Sigmoid colon (tissue), 7 donors: ENCODE results near the gene COL17A1. TPM values are rescaled to one million over a fixed set of nuclear protein-coding genes. Genes with fewer than 3 reads are reported as not detected.

Experiments used
- DNase-seq: peaks from one replicate; pipeline ENCODE4 v3.0.0-alpha.2; 2019
- H3K27ac ChIP-seq, 4 donors: fragments of 200-600 bp; sonication (generic); one replicate each; pipeline ENCODE4 v1.5.1; 2016 to 2019; ENCODE audit warnings: mild to moderate bottlenecking in 1 of 4
- H3K27me3 ChIP-seq, 3 donors: fragments of 200-600 bp; sonication (generic); one replicate each; pipeline ENCODE4 v1.5.1; 2019; ENCODE audit warnings: mild to moderate bottlenecking in 1 of 3
- H3K36me3 ChIP-seq, 4 donors: fragments of 200-600 bp; sonication (generic); one replicate each; pipeline ENCODE4 v1.5.1; 2016 to 2019
- H3K4me1 ChIP-seq, 4 donors: fragments of 200-600 bp; sonication (generic); one replicate each; pipeline ENCODE4 v1.5.1; 2017 to 2019
- H3K4me3 ChIP-seq, 4 donors: fragments of 200-600 bp; sonication (generic); one replicate each; pipeline ENCODE4 v1.5.1; 2017 to 2019; ENCODE audit warnings: mild to moderate bottlenecking in 2 of 4, moderate library complexity in 1 of 4
- H3K9me3 ChIP-seq, 4 donors: fragments of 200-600 bp in 3 of 4; sonication (generic) in 3 of 4; one replicate each; pipeline versions ENCODE4 v1.5.1 to v1.6.1; 2013 to 2019
- EP300 ChIP-seq, 4 donors: sonication (generic); formaldehyde crosslinking; IDR thresholded peaks; one replicate each; pipeline ENCODE4 v1.6.1; 2017; ENCODE audit warnings: antibody characterized with exemption in 4 of 4
- POLR2A ChIP-seq, 2 donors: fragments of 450-650 bp; IDR thresholded peaks; one replicate each; pipeline ENCODE4 v1.6.1; 2016; ENCODE audit warnings: antibody characterized with exemption in 2 of 2, mild to moderate bottlenecking in 2 of 2, moderate library complexity in 2 of 2
- POLR2AphosphoS5 ChIP-seq, 4 donors: sonication (generic); formaldehyde crosslinking; IDR thresholded peaks; one replicate each; pipeline ENCODE4 v1.6.1; 2017; ENCODE audit warnings: antibody characterized with exemption in 4 of 4
- WGBS, 2 donors: extraction: QIAGEN DNeasy Blood & Tissue Kit; methylation state at CpG; one replicate each; pipeline ENCODE4 v1.1.7; 2013; 5-methylcytosine and 5-hydroxymethylcytosine counted together
- intact Hi-C: fragments of 100-400 bp; cut with DNase I; formaldehyde crosslinking; loops from one replicate; pipeline ENCODE4 v1.15.1; 2023
- polyA plus RNA-seq, 3 donors: library from polyadenylated mRNA; stranded (reverse); fragments of 200-250 nt; gene quantifications; one replicate each; pipeline ENCODE4 v1.2.3, GENCODE V29; 2013
- total RNA-seq, 4 donors: library from RNA; depleted of rRNA; stranded (reverse); fragments of >200 nt; gene quantifications; one replicate each; pipeline ENCODE4 v1.1.0, GENCODE V29; 2016
- TF ChIP-seq, protein P1 (sequence below), 4 experiments: fragments of 450-650 bp in 3 of 4; fragments of 200-600 bp in 1 of 4; IDR thresholded peaks; one replicate each; pipeline ENCODE4 v1.5.1; 2016 to 2019; ENCODE audit warnings: antibody characterized with exemption in 4 of 4, mild to moderate bottlenecking in 3 of 4, moderate library complexity in 2 of 4
- donor health status: healthy with polysubstance abuse.
- donor health status: Bipolar disorder and iron deficiency.
- donor health status: healthy.

Gene COL17A1
- total and polyA plus RNA-seq, 7 donors = 18.7 to 67.4 (median 24.0) TPM; not detected in 4

DNA sequence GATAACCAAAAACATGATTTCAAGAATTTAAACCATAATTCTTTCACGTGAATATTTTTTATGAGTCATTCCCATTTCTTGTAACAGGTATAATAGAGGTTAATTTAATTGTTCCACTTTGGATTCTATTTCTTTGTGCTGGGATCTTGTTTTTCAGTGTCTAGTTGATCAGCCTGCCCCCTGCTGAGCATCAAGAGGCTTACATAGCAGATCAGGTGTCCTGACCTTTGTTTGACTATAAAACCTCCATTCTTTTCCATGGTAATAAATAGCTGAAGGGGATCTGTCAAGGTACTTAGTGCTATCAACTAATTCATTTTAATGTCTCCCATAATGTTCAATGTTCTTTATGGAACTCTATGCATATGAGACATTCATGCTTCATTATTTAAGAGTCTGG is 4.9 kb downstream of the COL17A1 start:
- no peaks in the 10 kb centered on the region for H3K36me3 ChIP-seq
- H3K4me3 ChIP-seq = no peak overlapping the region
- no peaks in the 10 kb centered on the region for H3K9me3 ChIP-seq
- no peaks in the 10 kb centered on the region for H3K27me3 ChIP-seq
- TF ChIP-seq, protein P1, sequence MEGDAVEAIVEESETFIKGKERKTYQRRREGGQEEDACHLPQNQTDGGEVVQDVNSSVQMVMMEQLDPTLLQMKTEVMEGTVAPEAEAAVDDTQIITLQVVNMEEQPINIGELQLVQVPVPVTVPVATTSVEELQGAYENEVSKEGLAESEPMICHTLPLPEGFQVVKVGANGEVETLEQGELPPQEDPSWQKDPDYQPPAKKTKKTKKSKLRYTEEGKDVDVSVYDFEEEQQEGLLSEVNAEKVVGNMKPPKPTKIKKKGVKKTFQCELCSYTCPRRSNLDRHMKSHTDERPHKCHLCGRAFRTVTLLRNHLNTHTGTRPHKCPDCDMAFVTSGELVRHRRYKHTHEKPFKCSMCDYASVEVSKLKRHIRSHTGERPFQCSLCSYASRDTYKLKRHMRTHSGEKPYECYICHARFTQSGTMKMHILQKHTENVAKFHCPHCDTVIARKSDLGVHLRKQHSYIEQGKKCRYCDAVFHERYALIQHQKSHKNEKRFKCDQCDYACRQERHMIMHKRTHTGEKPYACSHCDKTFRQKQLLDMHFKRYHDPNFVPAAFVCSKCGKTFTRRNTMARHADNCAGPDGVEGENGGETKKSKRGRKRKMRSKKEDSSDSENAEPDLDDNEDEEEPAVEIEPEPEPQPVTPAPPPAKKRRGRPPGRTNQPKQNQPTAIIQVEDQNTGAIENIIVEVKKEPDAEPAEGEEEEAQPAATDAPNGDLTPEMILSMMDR (IDR thresholded peaks at IDR 0.05) = peak in 1 of 4 experiments; percentile 20
- TF ChIP-seq POLR2AphosphoS5 (IDR thresholded peaks at IDR 0.05) (no peak), EP300 (IDR thresholded peaks at IDR 0.05) (no peak)
- DNase-seq = no peak
- intact Hi-C loops = no loop called here
- H3K27ac ChIP-seq = no peak overlapping the region
- no peaks in the 10 kb centered on the region for H3K4me1 ChIP-seq
- 13 to 46% methylated on average over 1 of the region's 1 CpG for WGBS, 2 donors

DNA sequence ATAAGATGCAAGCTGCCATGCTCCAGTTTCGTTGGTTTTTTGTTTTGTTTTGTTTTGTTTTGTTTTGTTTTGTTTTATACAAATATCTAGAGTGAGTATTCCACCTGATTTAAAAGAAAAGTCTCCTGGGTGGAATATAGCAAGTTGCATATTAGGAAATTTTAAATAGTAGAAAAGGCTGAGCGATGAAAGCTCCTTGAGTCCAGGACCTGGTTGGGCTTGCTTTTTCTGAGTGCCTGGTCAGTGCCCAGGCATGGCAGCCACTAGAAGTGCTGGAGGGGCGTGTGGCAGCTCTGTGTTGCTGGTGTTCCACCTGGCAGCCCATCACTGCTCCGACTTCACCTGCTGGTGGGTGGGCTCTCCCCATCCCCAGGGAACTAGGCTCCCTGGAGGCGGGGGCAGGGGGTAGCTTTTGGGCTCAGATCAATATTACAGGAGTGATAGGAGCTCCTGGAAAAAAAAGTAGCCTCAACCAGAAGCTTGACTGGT is 8.0 kb downstream of the COL17A1 start:
- Histone ChIP-seq H3K9me3 (no peaks in the 10 kb centered on the region), H3K27ac (no peak overlapping the region), H3K4me3 (no peak overlapping the region), H3K27me3 (no peaks in the 10 kb centered on the region), H3K36me3 (no peaks in the 10 kb centered on the region), H3K4me1 (no peaks in the 10 kb centered on the region)
- WGBS, 2 donors = 81 to 84% methylated on average over 5 of the region's 5 CpGs
- DNase-seq = no peak
- intact Hi-C loops = no loop called here
- TF ChIP-seq, protein P1 (IDR thresholded peaks at IDR 0.05) = no peak
- no peak for TF ChIP-seq POLR2A (IDR thresholded peaks at IDR 0.05)

DNA sequence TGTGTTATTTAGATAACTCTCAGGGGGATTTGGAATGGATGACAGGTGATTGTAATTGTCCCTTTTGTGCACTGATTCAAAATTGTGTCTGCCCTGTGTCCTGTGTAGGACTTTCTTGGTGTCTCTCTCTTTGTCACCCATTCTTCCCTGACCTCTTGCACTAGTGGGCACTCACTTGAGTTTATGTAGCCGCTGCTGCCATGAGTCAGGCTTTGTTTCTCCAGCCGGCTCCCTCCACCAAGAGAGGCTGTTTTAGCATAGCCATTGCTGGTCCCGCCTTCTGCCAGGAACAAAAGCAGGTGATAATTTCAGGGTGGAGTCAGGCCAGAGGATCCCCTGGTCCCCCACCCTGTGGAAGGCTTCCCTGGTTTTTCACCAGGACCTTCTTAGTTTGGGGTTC is 8.4 kb downstream of the COL17A1 start:
- DNase-seq = no peak
- H3K9me3 ChIP-seq = no peaks in the 10 kb centered on the region
- intact Hi-C loops = no loop called here
- WGBS, 2 donors = 27 to 67% methylated on average over 3 of the region's 3 CpGs
- no peak overlapping the region for H3K27ac ChIP-seq
- H3K36me3 ChIP-seq = no peaks in the 10 kb centered on the region
- H3K27me3 ChIP-seq = no peaks in the 10 kb centered on the region
- TF ChIP-seq, protein P1 (IDR thresholded peaks at IDR 0.05) = no peak
- TF ChIP-seq POLR2AphosphoS5 (IDR thresholded peaks at IDR 0.05) = no peak
- no peak for TF ChIP-seq POLR2A (IDR thresholded peaks at IDR 0.05)
- no peak for TF ChIP-seq EP300 (IDR thresholded peaks at IDR 0.05)
- H3K4me3 ChIP-seq = no peak overlapping the region
- no peaks in the 10 kb centered on the region for H3K4me1 ChIP-seq

GRCh38 chr10:104076743-104077160 is 8.9 kb downstream of the COL17A1 start:
- no peak for DNase-seq
- 11 to 32% methylated on average over 3 of the region's 3 CpGs for WGBS, 2 donors
- intact Hi-C loops = no loop called here
- H3K4me1 ChIP-seq = no peaks in the 10 kb centered on the region
- TF ChIP-seq POLR2AphosphoS5 (IDR thresholded peaks at IDR 0.05) (no peak), EP300 (IDR thresholded peaks at IDR 0.05) (no peak), POLR2A (IDR thresholded peaks at IDR 0.05) (no peak)
- TF ChIP-seq, protein P1 (IDR thresholded peaks at IDR 0.05) = no peak
- H3K36me3 ChIP-seq = no peaks in the 10 kb centered on the region
- no peak overlapping the region for H3K27ac ChIP-seq
- no peak overlapping the region for H3K4me3 ChIP-seq
- H3K27me3 ChIP-seq = no peaks in the 10 kb centered on the region
- H3K9me3 ChIP-seq = no peaks in the 10 kb centered on the region

DNA sequence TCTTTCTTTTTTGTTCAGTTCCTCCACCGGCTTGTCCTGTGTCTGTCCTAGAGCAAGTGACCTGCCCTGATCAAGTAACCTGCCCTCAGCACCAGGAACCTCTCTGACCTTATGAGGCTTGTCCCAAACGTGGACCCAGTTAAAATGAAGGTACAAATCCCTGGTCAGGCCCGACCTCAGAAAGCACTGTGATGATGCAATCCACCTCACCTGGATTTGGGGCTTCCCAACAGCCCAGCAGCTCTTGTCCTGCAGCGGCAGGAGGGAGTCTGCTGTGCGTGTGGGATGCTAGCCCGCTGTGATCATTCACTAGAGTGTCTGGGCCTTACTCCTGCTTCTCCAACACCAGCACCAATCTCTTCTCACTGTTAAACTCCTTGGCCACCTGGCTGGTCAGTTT is 11.2 kb downstream of the COL17A1 start:
- TF ChIP-seq, protein P1 (IDR thresholded peaks at IDR 0.05) = no peak
- TF ChIP-seq EP300 (IDR thresholded peaks at IDR 0.05) (no peak), POLR2A (IDR thresholded peaks at IDR 0.05) (no peak), POLR2AphosphoS5 (IDR thresholded peaks at IDR 0.05) (no peak)
- no peaks in the 10 kb centered on the region for H3K4me1 ChIP-seq
- H3K27ac ChIP-seq = no peak overlapping the region
- no peaks in the 10 kb centered on the region for H3K27me3 ChIP-seq
- intact Hi-C loops = no loop called here
- no peak overlapping the region for H3K4me3 ChIP-seq
- H3K9me3 ChIP-seq = no peaks in the 10 kb centered on the region
- no peaks in the 10 kb centered on the region for H3K36me3 ChIP-seq
- no peak for DNase-seq
- WGBS, 2 donors = 85 to 90% methylated on average over 6 of the region's 6 CpGs
